Activated CD4-positive, alpha-beta memory T cell treated with anti-CD3 and anti-CD28 coated beads, Interleukin-2, amount 10 ng/mL, durations not matched to agents 7 days and 5 days (primary cell): Measurements from ENCODE around the gene SS18L1. TPM values are rescaled to one million over a fixed set of nuclear protein-coding genes. Genes with fewer than 3 reads are reported as not detected.

ENCODE experiments used
- CTCF ChIA-PET: fragments of 350-600 bp; sonication (Branson Sonifier 250); formaldehyde crosslinking; loops from one replicate; lab custom pipeline; 2021; ENCODE audit warnings: antibody characterized with exemption, inconsistent platforms; lab: Charles Lee
- POLR2A ChIA-PET: fragments of 350-600 bp; sonication (Branson Sonifier 250); formaldehyde crosslinking; loops from one replicate; lab custom pipeline; 2021; ENCODE audit warnings: antibody characterized with exemption; lab: Charles Lee
- DNase-seq: peaks from one replicate; pipeline ENCODE4 v3.0.0-alpha.2; 2020
- H3K27ac Mint-ChIP-seq: one replicate; pipeline ENCODE4 v1.8.0; 2021; ENCODE audit warnings: mild to moderate bottlenecking, mixed read lengths
- H3K27me3 Mint-ChIP-seq: one replicate; pipeline ENCODE4 v1.8.0; 2021; ENCODE audit warnings: mixed read lengths
- H3K36me3 Mint-ChIP-seq: one replicate; pipeline ENCODE4 v1.8.0; 2021; ENCODE audit warnings: low read depth, mixed read lengths
- H3K4me1 Mint-ChIP-seq: one replicate; pipeline ENCODE4 v1.8.0; 2021; ENCODE audit warnings: mixed read lengths
- H3K4me3 Mint-ChIP-seq: one replicate; pipeline ENCODE4 v1.8.0; 2021; ENCODE audit warnings: mild to moderate bottlenecking, mixed read lengths
- H3K9me3 Mint-ChIP-seq: one replicate; pipeline ENCODE4 v1.8.0; 2021; ENCODE audit warnings: mixed read lengths
- total RNA-seq, 2 experiments: library from RNA; stranded (reverse); gene quantifications; one replicate each; pipeline ENCODE4 v1.2.3, GENCODE V29; 2021

Gene SS18L1
- total RNA-seq, 2 experiments from 2014 or later = 15.1 to 16.7 TPM

- no peaks in the 10 kb centered on the region for H3K9me3 Mint-ChIP-seq
- ChIA-PET CTCF (no interaction called here), POLR2A (no interaction called here)
- no peak for DNase-seq
- no peaks in the 10 kb centered on the region for H3K36me3 Mint-ChIP-seq
- H3K27me3 Mint-ChIP-seq = peaks cover 13% of the 10 kb centered on the region
- no peak overlapping the region for H3K4me3 Mint-ChIP-seq
- H3K27ac Mint-ChIP-seq = no peak overlapping the region
- H3K4me1 Mint-ChIP-seq = no peaks in the 10 kb centered on the region
Observed at GRCh38 chr20:62214067-62214466, 70.5 kb downstream of the SS18L1 start.

- Mint-ChIP-seq H3K4me1 (no peaks in the 10 kb centered on the region), H3K36me3 (no peaks in the 10 kb centered on the region), H3K4me3 (no peak overlapping the region), H3K27ac (no peak overlapping the region), H3K27me3 (peaks cover 16% of the 10 kb centered on the region), H3K9me3 (no peaks in the 10 kb centered on the region)
- CTCF ChIA-PET = no interaction called here
- POLR2A ChIA-PET = no interaction called here
- no peak for DNase-seq
Observed at GRCh38 chr20:62215020-62215990, 71.7 kb downstream of the SS18L1 start.

DNA sequence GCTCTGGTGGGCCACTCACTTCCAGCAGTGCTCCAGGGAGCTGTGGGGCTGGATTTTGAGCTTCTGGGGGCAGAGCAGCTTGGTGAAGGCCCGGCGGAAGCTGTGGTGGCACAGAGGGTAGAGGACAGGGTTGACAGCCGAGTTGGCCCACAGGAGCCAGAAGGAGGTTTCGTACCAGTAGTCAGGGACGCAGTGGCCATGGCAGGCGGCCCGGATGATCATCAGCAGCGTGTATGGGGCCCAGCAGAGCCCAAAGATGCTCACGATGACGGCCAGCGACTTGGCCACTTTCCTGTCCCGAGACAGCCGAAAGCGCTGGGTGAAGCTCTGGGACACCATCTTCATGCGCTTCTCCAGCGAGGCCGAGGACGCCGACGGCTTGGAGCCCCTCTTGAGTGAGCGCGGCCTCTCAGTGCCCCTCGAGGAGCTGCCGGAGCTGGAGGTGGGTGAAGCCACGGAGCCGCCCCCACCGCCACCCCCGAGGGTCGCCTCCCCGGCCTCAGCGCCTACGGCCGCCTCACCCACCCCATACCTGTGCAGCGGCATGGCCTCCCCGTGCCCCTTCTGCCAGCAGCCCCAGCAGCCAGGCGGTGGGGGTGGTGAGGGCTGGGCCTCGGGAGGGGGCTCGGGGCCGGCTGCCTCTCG, 72.5 kb downstream of the SS18L1 start:
- no peaks in the 10 kb centered on the region for H3K9me3 Mint-ChIP-seq
- DNase-seq = no peak
- POLR2A ChIA-PET = no interaction called here
- H3K27me3 Mint-ChIP-seq = peaks cover 22% of the 10 kb centered on the region
- H3K4me3 Mint-ChIP-seq = no peak overlapping the region
- no peaks in the 10 kb centered on the region for H3K36me3 Mint-ChIP-seq
- CTCF ChIA-PET = no interaction called here
- peaks cover 1% of the 10 kb centered on the region for H3K4me1 Mint-ChIP-seq
- no peak overlapping the region for H3K27ac Mint-ChIP-seq

GRCh38 chr20:62216636-62217566, 73.3 kb downstream of the SS18L1 start:
- Mint-ChIP-seq H3K27ac (no peak overlapping the region), H3K36me3 (no peaks in the 10 kb centered on the region), H3K27me3 (peaks cover 26% of the 10 kb centered on the region), H3K9me3 (no peaks in the 10 kb centered on the region), H3K4me1 (peaks cover 1% of the 10 kb centered on the region), H3K4me3 (no peak overlapping the region)
- ChIA-PET CTCF (no interaction called here), POLR2A (no interaction called here)
- no peak for DNase-seq

GRCh38 chr20:62217913-62218773, 74.6 kb downstream of the SS18L1 start:
- peaks cover 28% of the 10 kb centered on the region for H3K27me3 Mint-ChIP-seq
- ChIA-PET POLR2A (no interaction called here), CTCF (no interaction called here)

GRCh38 chr20:62219101-62219991, 75.8 kb downstream of the SS18L1 start:
- no peak for DNase-seq
- peaks cover 1% of the 10 kb centered on the region for H3K4me1 Mint-ChIP-seq
- H3K27ac Mint-ChIP-seq = no peak overlapping the region
- peaks cover 28% of the 10 kb centered on the region for H3K27me3 Mint-ChIP-seq
- H3K36me3 Mint-ChIP-seq = no peaks in the 10 kb centered on the region
- no peak overlapping the region for H3K4me3 Mint-ChIP-seq
- ChIA-PET POLR2A (no interaction called here), CTCF (no interaction called here)
- H3K9me3 Mint-ChIP-seq = no peaks in the 10 kb centered on the region

More at GRCh38 chr20:62217913-62218773, 74.6 kb downstream of the SS18L1 start:
- Mint-ChIP-seq H3K9me3 (no peaks in the 10 kb centered on the region), H3K27ac (no peak overlapping the region), H3K36me3 (no peaks in the 10 kb centered on the region), H3K4me3 (no peak overlapping the region), H3K4me1 (peaks cover 1% of the 10 kb centered on the region)
- no peak for DNase-seq

DNA sequence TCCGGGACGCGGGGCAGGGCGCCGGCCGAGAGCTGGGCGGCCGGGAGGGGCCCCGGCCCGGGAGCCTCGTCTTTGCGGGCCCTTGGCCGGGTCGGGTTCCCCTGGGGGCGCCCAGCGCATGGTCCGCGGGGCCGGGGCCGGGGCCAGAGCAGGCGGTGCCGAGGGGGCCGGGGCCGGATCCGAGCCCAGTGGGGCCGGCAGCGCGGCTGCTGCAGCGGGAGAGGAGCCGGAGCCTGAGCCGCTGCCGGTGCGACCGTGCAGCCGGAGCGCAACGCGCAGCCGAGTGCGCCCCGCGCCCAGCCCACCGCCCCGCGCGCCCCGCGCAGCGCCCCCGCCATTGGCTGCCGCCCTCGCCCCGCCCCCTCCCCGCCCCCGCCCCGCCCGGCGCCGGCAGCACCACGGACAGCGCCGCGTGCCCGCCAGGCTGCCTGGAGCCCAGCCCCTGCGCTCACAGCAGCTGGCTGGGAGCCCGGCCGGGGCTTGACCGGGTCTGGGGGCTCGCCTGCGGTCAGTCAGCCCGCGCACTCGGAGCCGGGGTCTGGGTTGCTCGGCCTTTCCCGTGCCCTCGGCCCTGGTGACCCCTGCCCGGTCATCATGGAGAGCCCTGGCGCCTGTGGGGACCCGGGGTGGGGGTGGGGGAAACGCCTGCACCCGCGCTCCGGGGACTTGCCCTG, 76.6 kb downstream of the SS18L1 start, which contains the start of gene HRH3:
TSS of gene HRH3 (minus strand) at position 287 of the 674 bp plus-strand sequence. CDS start 308 bp downstream, outside the sequence.
- peaks cover 28% of the 10 kb centered on the region for H3K27me3 Mint-ChIP-seq
- no peaks in the 10 kb centered on the region for H3K36me3 Mint-ChIP-seq
- H3K9me3 Mint-ChIP-seq = no peaks in the 10 kb centered on the region
- ChIA-PET CTCF (no interaction called here), POLR2A (no interaction called here)
- H3K27ac Mint-ChIP-seq = no peak within 1 kb of the TSS
- peak; percentile 39 for DNase-seq
- H3K4me3 Mint-ChIP-seq = no peak within 1 kb of the TSS
- peaks cover 1% of the 10 kb centered on the region for H3K4me1 Mint-ChIP-seq

DNA sequence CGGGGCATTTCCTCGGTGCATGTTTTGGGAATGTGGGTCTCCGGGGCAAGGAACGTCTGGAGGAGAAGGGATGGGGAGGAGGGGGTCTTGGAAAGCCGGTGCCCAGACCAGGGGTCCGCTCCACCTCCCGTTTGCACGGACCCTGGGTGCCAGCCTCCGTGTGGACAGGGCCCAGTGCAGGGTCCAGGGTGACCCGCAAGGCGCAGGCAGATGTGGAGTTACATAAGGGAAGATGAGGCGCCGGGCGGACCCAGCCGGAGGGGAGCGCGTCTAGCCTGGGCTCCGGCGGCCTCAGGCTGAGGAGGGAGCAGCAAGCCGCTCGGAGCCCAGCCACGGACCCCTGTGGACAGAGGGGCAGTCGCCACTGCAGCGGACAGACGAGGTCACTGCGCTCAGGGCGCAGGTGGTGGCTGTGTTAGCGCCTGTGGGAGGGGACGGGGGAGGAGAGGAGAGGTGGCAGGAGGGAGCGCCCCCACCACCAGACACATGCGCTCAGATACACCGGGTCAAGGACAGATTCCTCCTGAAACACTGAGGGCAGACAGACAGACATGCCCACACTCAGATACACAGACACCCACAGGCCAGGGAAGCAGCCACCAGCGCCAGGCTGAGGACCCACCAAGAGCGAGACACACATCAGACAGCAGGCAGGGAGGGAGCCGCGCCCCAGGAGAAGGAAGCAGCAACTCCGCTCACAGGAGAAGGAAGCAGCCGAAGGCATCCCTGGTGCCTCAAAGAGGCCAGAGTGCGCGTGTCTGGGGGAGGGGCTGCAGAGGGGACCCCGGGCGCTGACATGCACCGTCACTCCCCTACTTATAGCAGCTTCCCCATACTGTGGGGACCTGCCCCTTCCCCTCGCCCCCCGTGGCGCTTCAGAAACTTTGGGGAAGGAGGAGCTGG, 77.3 kb downstream of the SS18L1 start:
- ChIA-PET POLR2A (no interaction called here), CTCF (no interaction called here)
- no peak for DNase-seq
- peaks cover 27% of the 10 kb centered on the region for H3K27me3 Mint-ChIP-seq
- no peak overlapping the region for H3K27ac Mint-ChIP-seq
- peaks cover 1% of the 10 kb centered on the region for H3K4me1 Mint-ChIP-seq
- H3K4me3 Mint-ChIP-seq = no peak overlapping the region
- H3K36me3 Mint-ChIP-seq = no peaks in the 10 kb centered on the region
- no peaks in the 10 kb centered on the region for H3K9me3 Mint-ChIP-seq

GRCh38 chr20:62222266-62222850, 78.8 kb downstream of the SS18L1 start:
- CTCF ChIA-PET = no interaction called here
- H3K36me3 Mint-ChIP-seq = no peaks in the 10 kb centered on the region
- DNase-seq = no peak
- H3K27me3 Mint-ChIP-seq = peaks cover 26% of the 10 kb centered on the region
- no peak overlapping the region for H3K4me3 Mint-ChIP-seq
- peaks cover 1% of the 10 kb centered on the region for H3K4me1 Mint-ChIP-seq
- no peaks in the 10 kb centered on the region for H3K9me3 Mint-ChIP-seq
- POLR2A ChIA-PET = no interaction called here
- H3K27ac Mint-ChIP-seq = no peak overlapping the region

- no peaks in the 10 kb centered on the region for H3K36me3 Mint-ChIP-seq
- H3K4me3 Mint-ChIP-seq = no peak overlapping the region
- H3K27ac Mint-ChIP-seq = no peak overlapping the region
- H3K4me1 Mint-ChIP-seq = peaks cover 1% of the 10 kb centered on the region
- no peak for DNase-seq
- ChIA-PET CTCF (no interaction called here), POLR2A (no interaction called here)
- H3K27me3 Mint-ChIP-seq = peaks cover 26% of the 10 kb centered on the region
- no peaks in the 10 kb centered on the region for H3K9me3 Mint-ChIP-seq
Observed at GRCh38 chr20:62222972-62223371, 79.4 kb downstream of the SS18L1 start.
